Measurements from ENCODE around the gene DDB1. TPM values are rescaled to one million over a fixed set of nuclear protein-coding genes. Genes with fewer than 3 reads are reported as not detected.

The DDB1 gene
- total and polyA plus RNA-seq, 10 of the 15 experiments (the other 5 are each of a cell fraction or from before 2014, with no cell fraction given), result 136 to 272 (median 216) TPM

- TF ChIP-seq ZBTB11 (CRISPR knock-in tag; IDR thresholded peaks at IDR 0.05), result no peak
- TF ChIP-seq RFX5 (IDR thresholded peaks at IDR 0.05; ENCODE audit: low read depth, low read length), result no peak
- no peak for TF ChIP-seq RBBP5 (conservative IDR thresholded peaks at IDR 0.05)
- TF ChIP-seq PRDM15 (CRISPR knock-in tag; IDR thresholded peaks at IDR 0.05), result 0 out of 2 replicates have a peak, but pooled peaks have one; percentile 6
- TF ChIP-seq STAT3 (IDR thresholded peaks at IDR 0.05; ENCODE audit: low read depth, low read length), result no peak
- peak; percentile 83 for TF ChIP-seq CREM (IDR thresholded peaks at IDR 0.05; ENCODE audit: low read depth)
- peak; percentile 70 for TF ChIP-seq BCL3 (IDR thresholded peaks at IDR 0.05; ENCODE audit: borderline replicate concordance, insufficient read depth, low read depth, low read length, poor library complexity, severe bottlenecking)
- no peak for TF ChIP-seq REST (IDR thresholded peaks at IDR 0.05; ENCODE audit: low read depth, low read length)
- peak; percentile 88 for TF ChIP-seq NBN (IDR thresholded peaks at IDR 0.05)
- no peak; the same call in 1 of the 2 replicates for TF ChIP-seq IRF5 (IDR thresholded peaks at IDR 0.05; ENCODE audit: borderline replicate concordance)
- no peak for TF ChIP-seq ZNF622 (IDR thresholded peaks at IDR 0.05)
- TF ChIP-seq SMAD1 (IDR thresholded peaks at IDR 0.05; ENCODE audit: low read depth, partially characterized antibody), result no peak
- peak; percentile 86; the same call in 2 of the 3 replicates for TF ChIP-seq POU2F2 (IDR thresholded peaks at IDR 0.05; ENCODE audit: borderline replicate concordance, low read depth, low read length)
- TF ChIP-seq MYC (IDR thresholded peaks at IDR 0.05; ENCODE audit: insufficient read depth, insufficient read length, insufficient replicate concordance, low read length, severe bottlenecking), result no peak
Measured at GRCh38 chr11:61369372-61370348, 36.8 kb upstream of the DDB1 start (continued).

Measured in GM12878 (cell line).